ENCODE data around the gene DEAF1. TPM values are rescaled to one million over a fixed set of nuclear protein-coding genes. Genes with fewer than 3 reads are reported as not detected.

The DEAF1 gene
- polyA plus RNA-seq, 4 donors, result 36.3 to 55.9 (median 46.3) TPM

DNA sequence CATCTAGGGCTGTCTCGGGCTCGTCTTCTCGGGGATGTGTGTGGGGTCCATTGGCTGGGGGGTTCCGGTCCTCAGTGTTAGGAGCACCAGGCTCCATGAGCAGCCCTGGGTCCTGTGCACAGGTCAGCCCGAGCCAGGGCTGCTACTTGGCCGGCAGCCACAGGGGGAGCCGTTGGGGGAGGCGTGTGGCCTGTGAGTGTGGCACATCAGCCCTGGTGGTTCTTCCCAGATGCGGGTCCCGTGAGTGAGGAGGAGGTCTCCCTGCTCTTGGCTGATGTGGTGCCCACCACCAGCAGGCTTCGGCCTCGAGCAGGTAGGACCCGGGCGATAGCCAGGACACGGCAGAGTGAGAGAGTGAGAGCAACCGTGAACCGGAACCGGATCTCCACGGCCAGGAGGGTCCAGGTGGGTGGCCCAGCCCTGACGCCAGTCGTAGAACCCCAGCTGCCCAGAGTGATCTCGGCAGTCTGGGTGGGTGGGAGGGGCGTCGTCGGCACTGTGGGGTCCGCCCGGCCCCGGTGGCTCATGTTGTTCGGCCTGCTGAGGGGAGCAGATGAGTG lies 97.8 kb downstream of the DEAF1 start:
- DNase-seq (ENCODE audit: low read depth in 4 of 4, low spot score in 3 of 4), result no peak

GRCh38 chr11:596374-596773 lies 98.6 kb downstream of the DEAF1 start:
- DNase-seq (ENCODE audit: low read depth in 4 of 4, low spot score in 3 of 4), result no peak

- DNase-seq (ENCODE audit: low read depth in 4 of 4, low spot score in 3 of 4), result no peak
Measured at GRCh38 chr11:595400-595799, 99.6 kb downstream of the DEAF1 start.

Other genes starting within 250 kb of the DEAF1 start
- 10 to 100 TPM; 30.1 to 41.4 (median 32.5) TPM for gene PTDSS2, start 244.9 kb downstream of the DEAF1 start, polyA plus RNA-seq (ENCODE audit: insufficient read length in 4 of 4)
- gene RNH1, start 188.0 kb downstream of the DEAF1 start, polyA plus RNA-seq (ENCODE audit: insufficient read length in 4 of 4), result 100 to 1,000 TPM in 1 of 4 donors, 10 to 100 TPM in 3; 80.9 to 120 (median 86.6) TPM
- gene HRAS, start 159.6 kb downstream of the DEAF1 start, polyA plus RNA-seq (ENCODE audit: insufficient read length in 4 of 4), result 10 to 100 TPM; 39.5 to 57.2 (median 41.2) TPM
- gene LRRC56, start 157.7 kb downstream of the DEAF1 start, polyA plus RNA-seq (ENCODE audit: insufficient read length in 4 of 4), result 1 to 10 TPM; 3.3 to 5.2 (median 4.1) TPM
- gene LMNTD2, start 134.5 kb downstream of the DEAF1 start, polyA plus RNA-seq (ENCODE audit: insufficient read length in 4 of 4), result 1 to 10 TPM; 2.8 to 5.9 (median 3.6) TPM
- 10 to 100 TPM; 42.7 to 68.7 (median 45.2) TPM for gene RASSF7, start 134.3 kb downstream of the DEAF1 start, polyA plus RNA-seq (ENCODE audit: insufficient read length in 4 of 4)
- gene PHRF1, start 118.8 kb downstream of the DEAF1 start, polyA plus RNA-seq (ENCODE audit: insufficient read length in 4 of 4), result 10 to 100 TPM; 21.1 to 27.4 (median 21.9) TPM
- 10 to 100 TPM in 1 of 4 donors, 1 to 10 TPM in 3; 8.1 to 12.4 (median 8.4) TPM for gene IRF7, start 79.3 kb downstream of the DEAF1 start, polyA plus RNA-seq (ENCODE audit: insufficient read length in 4 of 4)
- gene CDHR5, start 70.3 kb downstream of the DEAF1 start, polyA plus RNA-seq (ENCODE audit: insufficient read length in 4 of 4), result 10 to 100 TPM; 31.8 to 49.2 (median 42.9) TPM
- 1 to 10 TPM; 1.2 to 3.5 (median 1.9) TPM for gene SCT, start 68.0 kb downstream of the DEAF1 start, polyA plus RNA-seq (ENCODE audit: insufficient read length in 4 of 4)
- 1 to 10 TPM; 1.7 to 5.7 (median 2.1) TPM for gene DRD4, start 58.0 kb downstream of the DEAF1 start, polyA plus RNA-seq (ENCODE audit: insufficient read length in 4 of 4)
- 10 to 100 TPM; 37.4 to 45.2 (median 42.2) TPM for gene TMEM80, start 594 bp upstream of the DEAF1 start, polyA plus RNA-seq (ENCODE audit: insufficient read length in 4 of 4)
- gene EPS8L2, start 11.0 kb upstream of the DEAF1 start, polyA plus RNA-seq (ENCODE audit: insufficient read length in 4 of 4), result 100 to 1,000 TPM in 3 of 4 donors, 10 to 100 TPM in 1; 94.5 to 147 (median 112) TPM
- 100 to 1,000 TPM; 132 to 146 (median 135) TPM for gene TALDO1, start 52.2 kb upstream of the DEAF1 start, polyA plus RNA-seq (ENCODE audit: insufficient read length in 4 of 4)
- 10 to 100 TPM; 70.9 to 97.2 (median 74.7) TPM for gene GATD1, start 82.3 kb upstream of the DEAF1 start, polyA plus RNA-seq (ENCODE audit: insufficient read length in 4 of 4)
- under 1 TPM; 0.36 to 0.96 (median 0.54) TPM for gene CEND1, start 94.9 kb upstream of the DEAF1 start, polyA plus RNA-seq (ENCODE audit: insufficient read length in 4 of 4)
- gene SLC25A22, start 103.1 kb upstream of the DEAF1 start, polyA plus RNA-seq (ENCODE audit: insufficient read length in 4 of 4), result 10 to 100 TPM; 14.3 to 19.3 (median 14.7) TPM
- gene PIDD1, start 110.0 kb upstream of the DEAF1 start, polyA plus RNA-seq (ENCODE audit: insufficient read length in 4 of 4), result 10 to 100 TPM in 1 of 4 donors, 1 to 10 TPM in 3; 7.5 to 14.9 (median 8.7) TPM
- gene RPLP2, start 114.7 kb upstream of the DEAF1 start, polyA plus RNA-seq (ENCODE audit: insufficient read length in 4 of 4), result 1,000 to 10,000 TPM in 2 of 4 donors, 100 to 1,000 TPM in 2; 857 to 1,329 (median 1,011) TPM
- 10 to 100 TPM; 49.8 to 83.4 (median 57.7) TPM for gene PNPLA2, start 123.7 kb upstream of the DEAF1 start, polyA plus RNA-seq (ENCODE audit: insufficient read length in 4 of 4)
- 10 to 100 TPM; 11.5 to 20.7 (median 13.0) TPM for gene CRACR2B, start 132.7 kb upstream of the DEAF1 start, polyA plus RNA-seq (ENCODE audit: insufficient read length in 4 of 4)
- 100 to 1,000 TPM; 194 to 242 (median 203) TPM for gene CD151, start 137.7 kb upstream of the DEAF1 start, polyA plus RNA-seq (ENCODE audit: insufficient read length in 4 of 4)
- 100 to 1,000 TPM in 3 of 4 donors, 10 to 100 TPM in 1; 94.4 to 125 (median 106) TPM for gene POLR2L, start 147.3 kb upstream of the DEAF1 start, polyA plus RNA-seq (ENCODE audit: insufficient read length in 4 of 4)
- gene TSPAN4, start 147.6 kb upstream of the DEAF1 start, polyA plus RNA-seq (ENCODE audit: insufficient read length in 4 of 4), result 10 to 100 TPM; 63.9 to 92.2 (median 72.2) TPM
- 100 to 1,000 TPM; 102 to 128 (median 115) TPM for gene CHID1, start 215.6 kb upstream of the DEAF1 start, polyA plus RNA-seq (ENCODE audit: insufficient read length in 4 of 4)
- gene AP2A2, start 230.6 kb upstream of the DEAF1 start, polyA plus RNA-seq (ENCODE audit: insufficient read length in 4 of 4), result 100 to 1,000 TPM; 100 to 120 (median 109) TPM